GM12878 (cell line): Measurements from ENCODE around the gene MARCHF2. TPM values are rescaled to one million over a fixed set of nuclear protein-coding genes. Genes with fewer than 3 reads are reported as not detected.

Source experiments
- CBFB ChIP-seq: IDR thresholded peaks from 2 replicates; pipeline ENCODE4 v1.6.1; 2016; ENCODE audit warnings: antibody characterized with exemption, low read depth
- CBX3 ChIP-seq: fragments of 200-600 bp; sonication (generic); IDR thresholded peaks from 2 replicates; pipeline ENCODE4 v1.6.1; 2016; ENCODE audit warnings: low read depth, borderline replicate concordance
- CEBPB ChIP-seq, 2 experiments: fragments of 150-350 bp in 1 of 2; IDR thresholded peaks; 2 replicates each; pipeline ENCODE4 v1.6.1; 2012 to 2014; ENCODE audit warnings: low read depth in 2 of 2, low read length in 2 of 2, borderline replicate concordance in 1 of 2, inconsistent platforms in 1 of 2
- EED ChIP-seq: sonication (generic); IDR thresholded peaks from 2 replicates; pipeline ENCODE4 v1.6.1; 2016; ENCODE audit warnings: antibody characterized with exemption, low read depth
- ETV6 ChIP-seq, 2 experiments: fragments of 450-650 bp in 1 of 2; IDR thresholded peaks in 1 of 2; conservative IDR thresholded peaks in 1 of 2; 2 replicates each; pipeline ENCODE4 v1.6.1; 2014; ENCODE audit warnings: antibody characterized with exemption in 1 of 2, borderline replicate concordance in 1 of 2, low read depth in 1 of 2, mild to moderate bottlenecking in 1 of 2, moderate library complexity in 1 of 2
- FOXK2 ChIP-seq: fragments of 450-650 bp; IDR thresholded peaks from 2 replicates; pipeline ENCODE4 v1.6.1; 2017; ENCODE audit warnings: mild to moderate bottlenecking, moderate library complexity
- KDM1A ChIP-seq: fragments of 200-600 bp; sonication (generic); IDR thresholded peaks from 2 replicates; pipeline ENCODE4 v1.6.1; 2016; ENCODE audit warnings: borderline replicate concordance
- LARP7 ChIP-seq: fragments of 450-650 bp; IDR thresholded peaks from 2 replicates; pipeline ENCODE4 v1.6.1; 2017; ENCODE audit warnings: mild to moderate bottlenecking
- MXI1 ChIP-seq: fragments of 150-350 bp; IDR thresholded peaks from 2 replicates; pipeline ENCODE4 v1.6.1; 2011; ENCODE audit warnings: low read depth, mild to moderate bottlenecking, inconsistent platforms, low read length, improper control_type of control experiment
- NFIC ChIP-seq: IDR thresholded peaks from 2 replicates; pipeline ENCODE4 v1.6.1; 2012; ENCODE audit warnings: low read depth, mild to moderate bottlenecking, inconsistent platforms, low read length, moderate library complexity
- NFYA ChIP-seq: IDR thresholded peaks from 2 replicates; pipeline ENCODE4 v1.6.1; 2011; ENCODE audit warnings: low read depth, mild to moderate bottlenecking, low read length, improper control_type of control experiment, borderline replicate concordance
- PAX8 ChIP-seq: fragments of 450-650 bp; IDR thresholded peaks from 2 replicates; pipeline ENCODE4 v1.6.1; 2017; ENCODE audit warnings: mild to moderate bottlenecking, moderate library complexity
- RUNX3 ChIP-seq: IDR thresholded peaks from 2 replicates; pipeline ENCODE4 v1.6.1; 2012; ENCODE audit warnings: low read length, inconsistent platforms
- SMAD1 ChIP-seq: fragments of 450-650 bp; IDR thresholded peaks from 2 replicates; pipeline ENCODE4 v1.6.1; 2018; ENCODE audit warnings: mild to moderate bottlenecking, low read depth; ENCODE audit not compliant: partially characterized antibody
- STAT3 ChIP-seq: IDR thresholded peaks from 2 replicates; pipeline ENCODE4 v1.6.1; 2011; ENCODE audit warnings: low read depth, low read length, improper control_type of control experiment
- SUPT20H ChIP-seq: IDR thresholded peaks from 2 replicates; pipeline ENCODE4 v1.6.1; 2011; ENCODE audit warnings: low read depth, mild to moderate bottlenecking, low read length, moderate library complexity, borderline replicate concordance; ENCODE audit not compliant: control insufficient read depth
- SUZ12 ChIP-seq: fragments of 200-600 bp; sonication (generic); IDR thresholded peaks from one replicate; pipeline ENCODE4 v1.6.1; 2018; ENCODE audit warnings: antibody characterized with exemption, mild to moderate bottlenecking; ENCODE audit not compliant: unreplicated experiment
- polyA plus RNA-seq, 11 experiments: library from polyadenylated mRNA; depleted of rRNA in 4 of 11; unstranded in 6 of 11; stranded (reverse) in 5 of 11; fragments of >200 nt; fragmentation: Nextera tagmentation in 4 of 11; fragmentation: Illumina TruSeq in 1 of 11; extraction: Ambion mirVana in 4 of 11; extraction: Trizol in 1 of 11; gene quantifications; 1 replicate in 1 of 11; 2 replicates in 10 of 11; pipeline versions ENCODE4 v1.2.1 to v1.2.3, GENCODE V29; 2011 to 2016; ENCODE audit warnings: inconsistent platforms in 2 of 11, missing spikeins in 2 of 11, low read depth in 1 of 11
- total RNA-seq, 4 experiments: library from RNA; depleted of rRNA in 3 of 4; stranded (reverse); fragments of >200 nt in 3 of 4; fragmentation: Illumina TruSeq in 1 of 4; extraction: Trizol in 1 of 4; gene quantifications; 2 replicates each; pipeline versions ENCODE4 v1.2.1 to v1.2.3, GENCODE V29; 2013 to 2021
- TF ChIP-seq, protein P1 (sequence below): fragments of 450-650 bp; IDR thresholded peaks from 2 replicates; pipeline ENCODE4 v1.6.1; 2017; ENCODE audit warnings: low read depth, mild to moderate bottlenecking, moderate library complexity
- TF ChIP-seq, protein P2 (sequence below): fragments of 150-350 bp; IDR thresholded peaks from 2 replicates; pipeline ENCODE4 v1.6.1; 2016; ENCODE audit warnings: low read depth, low read length
- TF ChIP-seq, protein P3 (sequence below): IDR thresholded peaks from 2 replicates; pipeline ENCODE4 v1.6.1; 2011; ENCODE audit warnings: low read depth, low read length, improper control_type of control experiment, borderline replicate concordance
- TF ChIP-seq, protein P4 (sequence below): fragments of 150-350 bp; IDR thresholded peaks from 2 replicates; pipeline ENCODE4 v1.6.1; 2014; ENCODE audit warnings: mild to moderate bottlenecking, low read depth, low read length

Gene MARCHF2
- total and polyA plus RNA-seq, 10 of the 15 experiments (the other 5 are each of a cell fraction or from before 2014, with no cell fraction given) = 1.6 to 30.3 (median 10.8) TPM

DNA sequence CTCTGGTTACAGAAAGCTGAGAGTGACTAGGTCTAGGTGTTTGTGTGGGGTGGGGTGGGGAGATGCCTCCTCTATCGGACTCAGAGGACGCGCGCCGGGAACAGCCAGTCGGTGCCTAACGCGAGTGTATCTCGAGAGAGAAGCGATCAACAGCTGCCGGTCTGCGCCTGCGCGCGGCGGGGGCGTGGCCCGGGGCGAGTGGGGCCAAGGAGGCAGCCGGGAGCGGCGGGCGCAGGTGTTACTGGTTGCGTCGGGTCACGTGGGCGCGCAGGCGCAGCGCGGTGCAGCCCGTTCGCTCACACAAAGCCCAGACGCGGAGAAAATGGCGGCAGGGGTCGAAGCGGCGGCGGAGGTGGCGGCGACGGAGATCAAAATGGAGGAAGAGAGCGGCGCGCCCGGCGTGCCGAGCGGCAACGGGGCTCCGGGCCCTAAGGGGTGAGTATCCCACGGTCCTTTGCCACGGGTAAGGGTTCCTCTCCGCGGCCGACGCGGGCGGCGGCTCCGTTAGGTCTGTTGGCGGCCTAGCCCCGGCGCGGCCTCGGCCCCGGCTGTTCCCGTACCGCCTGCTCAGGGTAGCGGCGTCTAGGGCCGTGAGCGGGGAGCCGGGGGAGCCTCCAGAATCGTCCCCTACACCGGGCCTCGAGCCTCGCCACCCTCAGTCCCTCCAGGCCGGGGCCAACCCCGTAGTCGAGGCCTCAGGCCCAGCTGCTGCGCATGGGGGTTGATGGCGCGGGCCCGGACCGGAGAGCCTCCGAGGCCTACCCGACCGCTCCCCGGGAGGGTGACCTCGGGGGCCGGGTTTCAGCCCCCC, 31.8 kb downstream of the MARCHF2 start, which contains the start of gene HNRNPM (continued):
- TF ChIP-seq, protein P1, sequence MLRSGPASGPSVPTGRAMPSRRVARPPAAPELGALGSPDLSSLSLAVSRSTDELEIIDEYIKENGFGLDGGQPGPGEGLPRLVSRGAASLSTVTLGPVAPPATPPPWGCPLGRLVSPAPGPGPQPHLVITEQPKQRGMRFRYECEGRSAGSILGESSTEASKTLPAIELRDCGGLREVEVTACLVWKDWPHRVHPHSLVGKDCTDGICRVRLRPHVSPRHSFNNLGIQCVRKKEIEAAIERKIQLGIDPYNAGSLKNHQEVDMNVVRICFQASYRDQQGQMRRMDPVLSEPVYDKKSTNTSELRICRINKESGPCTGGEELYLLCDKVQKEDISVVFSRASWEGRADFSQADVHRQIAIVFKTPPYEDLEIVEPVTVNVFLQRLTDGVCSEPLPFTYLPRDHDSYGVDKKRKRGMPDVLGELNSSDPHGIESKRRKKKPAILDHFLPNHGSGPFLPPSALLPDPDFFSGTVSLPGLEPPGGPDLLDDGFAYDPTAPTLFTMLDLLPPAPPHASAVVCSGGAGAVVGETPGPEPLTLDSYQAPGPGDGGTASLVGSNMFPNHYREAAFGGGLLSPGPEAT = no peak
- no peak for TF ChIP-seq SMAD1
- TF ChIP-seq NFIC = no peak
- TF ChIP-seq, protein P2, sequence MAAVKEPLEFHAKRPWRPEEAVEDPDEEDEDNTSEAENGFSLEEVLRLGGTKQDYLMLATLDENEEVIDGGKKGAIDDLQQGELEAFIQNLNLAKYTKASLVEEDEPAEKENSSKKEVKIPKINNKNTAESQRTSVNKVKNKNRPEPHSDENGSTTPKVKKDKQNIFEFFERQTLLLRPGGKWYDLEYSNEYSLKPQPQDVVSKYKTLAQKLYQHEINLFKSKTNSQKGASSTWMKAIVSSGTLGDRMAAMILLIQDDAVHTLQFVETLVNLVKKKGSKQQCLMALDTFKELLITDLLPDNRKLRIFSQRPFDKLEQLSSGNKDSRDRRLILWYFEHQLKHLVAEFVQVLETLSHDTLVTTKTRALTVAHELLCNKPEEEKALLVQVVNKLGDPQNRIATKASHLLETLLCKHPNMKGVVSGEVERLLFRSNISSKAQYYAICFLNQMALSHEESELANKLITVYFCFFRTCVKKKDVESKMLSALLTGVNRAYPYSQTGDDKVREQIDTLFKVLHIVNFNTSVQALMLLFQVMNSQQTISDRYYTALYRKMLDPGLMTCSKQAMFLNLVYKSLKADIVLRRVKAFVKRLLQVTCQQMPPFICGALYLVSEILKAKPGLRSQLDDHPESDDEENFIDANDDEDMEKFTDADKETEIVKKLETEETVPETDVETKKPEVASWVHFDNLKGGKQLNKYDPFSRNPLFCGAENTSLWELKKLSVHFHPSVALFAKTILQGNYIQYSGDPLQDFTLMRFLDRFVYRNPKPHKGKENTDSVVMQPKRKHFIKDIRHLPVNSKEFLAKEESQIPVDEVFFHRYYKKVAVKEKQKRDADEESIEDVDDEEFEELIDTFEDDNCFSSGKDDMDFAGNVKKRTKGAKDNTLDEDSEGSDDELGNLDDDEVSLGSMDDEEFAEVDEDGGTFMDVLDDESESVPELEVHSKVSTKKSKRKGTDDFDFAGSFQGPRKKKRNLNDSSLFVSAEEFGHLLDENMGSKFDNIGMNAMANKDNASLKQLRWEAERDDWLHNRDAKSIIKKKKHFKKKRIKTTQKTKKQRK = no peak
- peak; percentile 68 for TF ChIP-seq LARP7
- no peak for TF ChIP-seq CBFB
- TF ChIP-seq SUPT20H = no peak
- TF ChIP-seq SUZ12 = no peak
- TF ChIP-seq, protein P3, sequence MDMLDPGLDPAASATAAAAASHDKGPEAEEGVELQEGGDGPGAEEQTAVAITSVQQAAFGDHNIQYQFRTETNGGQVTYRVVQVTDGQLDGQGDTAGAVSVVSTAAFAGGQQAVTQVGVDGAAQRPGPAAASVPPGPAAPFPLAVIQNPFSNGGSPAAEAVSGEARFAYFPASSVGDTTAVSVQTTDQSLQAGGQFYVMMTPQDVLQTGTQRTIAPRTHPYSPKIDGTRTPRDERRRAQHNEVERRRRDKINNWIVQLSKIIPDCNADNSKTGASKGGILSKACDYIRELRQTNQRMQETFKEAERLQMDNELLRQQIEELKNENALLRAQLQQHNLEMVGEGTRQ = peak; percentile 94
- TF ChIP-seq EED = no peak
- no peak for TF ChIP-seq NFYA
- TF ChIP-seq MXI1 = peak; percentile 46; the same call in 1 of the 2 replicates
- no peak for TF ChIP-seq PAX8
- no peak for TF ChIP-seq RUNX3
- TF ChIP-seq CEBPB (IDR thresholded peaks at IDR 0.05; ENCODE audit: borderline replicate concordance in 1 of 2, low read depth in 2 of 2, low read length in 2 of 2) = no peak
- no peak for TF ChIP-seq KDM1A
- TF ChIP-seq ETV6 (conservative IDR thresholded peaks at IDR 0.05 in 1 of 2, IDR thresholded peaks at IDR 0.05 in 1 of 2; ENCODE audit: borderline replicate concordance in 1 of 2, low read depth in 1 of 2) = no peak
- TF ChIP-seq STAT3 = no peak
- no peak for TF ChIP-seq CBX3
- no peak for TF ChIP-seq FOXK2
- TF ChIP-seq, protein P4, sequence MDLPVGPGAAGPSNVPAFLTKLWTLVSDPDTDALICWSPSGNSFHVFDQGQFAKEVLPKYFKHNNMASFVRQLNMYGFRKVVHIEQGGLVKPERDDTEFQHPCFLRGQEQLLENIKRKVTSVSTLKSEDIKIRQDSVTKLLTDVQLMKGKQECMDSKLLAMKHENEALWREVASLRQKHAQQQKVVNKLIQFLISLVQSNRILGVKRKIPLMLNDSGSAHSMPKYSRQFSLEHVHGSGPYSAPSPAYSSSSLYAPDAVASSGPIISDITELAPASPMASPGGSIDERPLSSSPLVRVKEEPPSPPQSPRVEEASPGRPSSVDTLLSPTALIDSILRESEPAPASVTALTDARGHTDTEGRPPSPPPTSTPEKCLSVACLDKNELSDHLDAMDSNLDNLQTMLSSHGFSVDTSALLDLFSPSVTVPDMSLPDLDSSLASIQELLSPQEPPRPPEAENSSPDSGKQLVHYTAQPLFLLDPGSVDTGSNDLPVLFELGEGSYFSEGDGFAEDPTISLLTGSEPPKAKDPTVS = no peak
